Adrenal gland (tissue), 12 donors: ENCODE results near the gene SNX32. TPM values are rescaled to one million over a fixed set of nuclear protein-coding genes. Genes with fewer than 3 reads are reported as not detected.

Source experiments
- DNase-seq, 7 donors: peaks; one replicate each; pipeline ENCODE4 v3.0.0-alpha.2; 2019 to 2020
- H3K27ac ChIP-seq, 5 donors: fragments of 200-600 bp; sonication (generic) in 4 of 5; 1 replicate in 3 of 5; 2 replicates in 2 of 5; pipeline versions ENCODE4 v1.5.1 to v1.8.0; 2016 to 2020; ENCODE audit warnings: mild to moderate bottlenecking in 1 of 5
- H3K27me3 ChIP-seq: fragments of 200-600 bp; 2 replicates; pipeline ENCODE4 v1.8.0; 2021
- H3K36me3 ChIP-seq, 2 donors: fragments of 200-600 bp; replicated peaks in 1 of 2; 1 replicate in 1 of 2; 2 replicates in 1 of 2; pipeline versions ENCODE4 v1.5.1 to v1.8.0; 2018 to 2022
- H3K4me1 ChIP-seq, 2 donors: fragments of 200-600 bp; replicated peaks in 1 of 2; 1 replicate in 1 of 2; 2 replicates in 1 of 2; pipeline versions ENCODE4 v1.5.1 to v1.8.0; 2018 to 2021
- H3K4me3 ChIP-seq, 4 donors: fragments of 200-600 bp; sonication (generic) in 3 of 4; one replicate each; pipeline ENCODE4 v1.5.1; 2016 to 2018
- H3K9me3 ChIP-seq, 3 donors: fragments of 200-600 bp; sonication (generic) in 1 of 3; replicated peaks in 1 of 3; 1 replicate in 2 of 3; 2 replicates in 1 of 3; pipeline versions ENCODE4 v1.5.1 to v1.8.0; 2016 to 2021
- CTCF ChIP-seq, 6 experiments: fragments of 450-650 bp in 4 of 6; fragments of 200-600 bp in 2 of 6; sonication (generic) in 1 of 6; IDR thresholded peaks; 1 replicate in 5 of 6; 2 replicates in 1 of 6; pipeline versions ENCODE4 v1.5.1 to v1.8.0; 2016 to 2021; ENCODE audit warnings: antibody characterized with exemption in 6 of 6, mild to moderate bottlenecking in 2 of 6, moderate library complexity in 1 of 6
- POLR2A ChIP-seq, 2 donors: fragments of 450-650 bp; IDR thresholded peaks; one replicate each; pipeline ENCODE4 v1.6.1; 2017; ENCODE audit warnings: antibody characterized with exemption in 2 of 2, mild to moderate bottlenecking in 2 of 2, moderate library complexity in 1 of 2
- WGBS, 4 donors: extraction: QIAGEN DNeasy Blood & Tissue Kit in 2 of 4; methylation state at CpG; one replicate each; pipeline versions ENCODE4 v1.1.5 to v1.1.7; 2013 to 2017; 5-methylcytosine and 5-hydroxymethylcytosine counted together
- intact Hi-C, 2 donors: fragments of 100-400 bp; cut with DNase I; formaldehyde crosslinking; loops; one replicate each; pipeline versions ENCODE4 v1.14.1 to v1.15.0; 2022 to 2023
- polyA plus RNA-seq, 3 donors: library from polyadenylated mRNA; stranded (reverse); fragments of 200-250 nt in 2 of 3; fragments of 350-450 nt in 1 of 3; fragmentation: Illumina TruSeq in 1 of 3; extraction: RNeasy Lipid Tissue Mini Kit (QIAGEN cat#74804) in 1 of 3; gene quantifications; one replicate each; pipeline ENCODE4 v1.2.3, GENCODE V29; 2013 to 2014
- total RNA-seq, 9 donors: library from RNA; depleted of rRNA in 4 of 9; stranded (reverse); fragments of >200 nt in 4 of 9; fragments of 120-200 nt in 1 of 9; fragmentation: NEBNext Ultra II Directional in 1 of 9; extraction: Animal tissue kit (Norgen Biotek cat#: 25700) in 1 of 9; gene quantifications; one replicate each; pipeline versions ENCODE4 v1.1.0 to v1.2.4, GENCODE V29; 2013 to 2023
- donor health status: healthy with polysubstance abuse.
- donor health status: Bipolar disorder and iron deficiency.
- donor health status: DM: yes; HTN: yes; CAD: no.
- donor health status: DM: no; HTN: no; CAD: no.
- donor health status: DM: no; HTN: no; CAD: no.
- donor health status: DM: yes; HTN: yes; CAD: no.

SNX32 gene
- total and polyA plus RNA-seq, 12 donors = 0.11 to 1.2 (median 0.50) TPM; not detected in 3

- Histone ChIP-seq H3K9me3 (no peaks in the 10 kb centered on the region), H3K4me3 (no peak overlapping the region), H3K36me3 (no peaks in the 10 kb centered on the region), H3K27me3 (peaks cover 20% of the 10 kb centered on the region), H3K4me1 (no peaks in the 10 kb centered on the region), H3K27ac (no peak overlapping the region)
- intact Hi-C loops = no loop called here
- WGBS, 4 donors = 87 to 92% (median 89%) methylated on average over 20 to 42 of the region's 42 CpGs
- no peak for TF ChIP-seq POLR2A (IDR thresholded peaks at IDR 0.05)
- no peak for TF ChIP-seq CTCF (IDR thresholded peaks at IDR 0.05)
- DNase-seq = no peak
Observed at GRCh38 chr11:65794570-65795510, 38.9 kb upstream of the SNX32 start.

GRCh38 chr11:65796726-65797601, 36.8 kb upstream of the SNX32 start:
- no peak for TF ChIP-seq POLR2A (IDR thresholded peaks at IDR 0.05)
- no peak for TF ChIP-seq CTCF (IDR thresholded peaks at IDR 0.05)

GRCh38 chr11:65797711-65798110, 36.1 kb upstream of the SNX32 start:
- Histone ChIP-seq H3K4me1 (no peaks in the 10 kb centered on the region), H3K27me3 (peaks cover 28% of the 10 kb centered on the region), H3K9me3 (no peaks in the 10 kb centered on the region), H3K27ac (no peak overlapping the region), H3K36me3 (no peaks in the 10 kb centered on the region), H3K4me3 (no peak overlapping the region)
- intact Hi-C loops = no loop called here
- WGBS, 4 donors = 56 to 78% (median 72%) methylated on average over 5 to 13 of the region's 13 CpGs
- DNase-seq = no peak
- TF ChIP-seq POLR2A (IDR thresholded peaks at IDR 0.05) (no peak), CTCF (IDR thresholded peaks at IDR 0.05) (no peak)

More at GRCh38 chr11:65796726-65797601, 36.8 kb upstream of the SNX32 start:
- H3K4me3 ChIP-seq = no peak overlapping the region
- intact Hi-C loops = no loop called here
- 58 to 76% (median 72%) methylated on average over 12 to 15 of the region's 15 CpGs for WGBS, 4 donors
- no peaks in the 10 kb centered on the region for H3K9me3 ChIP-seq
- H3K36me3 ChIP-seq = no peaks in the 10 kb centered on the region
- no peak for DNase-seq
- no peak overlapping the region for H3K27ac ChIP-seq
- no peaks in the 10 kb centered on the region for H3K4me1 ChIP-seq
- peaks cover 26% of the 10 kb centered on the region for H3K27me3 ChIP-seq

- no peak overlapping the region for H3K27ac ChIP-seq
- no peaks in the 10 kb centered on the region for H3K36me3 ChIP-seq
- no peak overlapping the region for H3K4me3 ChIP-seq
- peaks cover 27% of the 10 kb centered on the region for H3K27me3 ChIP-seq
- no peaks in the 10 kb centered on the region for H3K9me3 ChIP-seq
- TF ChIP-seq POLR2A (IDR thresholded peaks at IDR 0.05) (no peak), CTCF (IDR thresholded peaks at IDR 0.05) (no peak)
- H3K4me1 ChIP-seq = no peaks in the 10 kb centered on the region
- no peak for DNase-seq
- intact Hi-C loops = no loop called here
- 82 to 91% (median 84%) methylated on average over 8 of the region's 8 CpGs for WGBS, 4 donors
Observed at GRCh38 chr11:65798882-65799281, 34.9 kb upstream of the SNX32 start.
